Jurkat, Clone E6-1 (cell line): Measurements from ENCODE around the gene RHEBL1. TPM values are rescaled to one million over a fixed set of nuclear protein-coding genes. Genes with fewer than 3 reads are reported as not detected.
A peak's percentile ranks its signal among the peaks of the same experiment; 100 is the strongest.

Source experiments
- DNase-seq: peaks from one replicate; pipeline ENCODE4 v3.0.0-alpha.2; 2011; ENCODE audit warnings: low read depth, low spot score
- H3K4me3 ChIP-seq: 2 replicates; pipeline ENCODE4 v1.5.1; 2011; ENCODE audit warnings: mild to moderate bottlenecking, low read length, control low read depth, moderate library complexity
- polyA plus RNA-seq: library from polyadenylated mRNA; unstranded; fragments of >200 nt; gene quantifications from one replicate; pipeline ENCODE4 v1.2.1, GENCODE V29; 2012; ENCODE audit warnings: missing spikeins; ENCODE audit not compliant: insufficient read length, insufficient read depth

The RHEBL1 gene
- 12.9 TPM for polyA plus RNA-seq

DNA sequence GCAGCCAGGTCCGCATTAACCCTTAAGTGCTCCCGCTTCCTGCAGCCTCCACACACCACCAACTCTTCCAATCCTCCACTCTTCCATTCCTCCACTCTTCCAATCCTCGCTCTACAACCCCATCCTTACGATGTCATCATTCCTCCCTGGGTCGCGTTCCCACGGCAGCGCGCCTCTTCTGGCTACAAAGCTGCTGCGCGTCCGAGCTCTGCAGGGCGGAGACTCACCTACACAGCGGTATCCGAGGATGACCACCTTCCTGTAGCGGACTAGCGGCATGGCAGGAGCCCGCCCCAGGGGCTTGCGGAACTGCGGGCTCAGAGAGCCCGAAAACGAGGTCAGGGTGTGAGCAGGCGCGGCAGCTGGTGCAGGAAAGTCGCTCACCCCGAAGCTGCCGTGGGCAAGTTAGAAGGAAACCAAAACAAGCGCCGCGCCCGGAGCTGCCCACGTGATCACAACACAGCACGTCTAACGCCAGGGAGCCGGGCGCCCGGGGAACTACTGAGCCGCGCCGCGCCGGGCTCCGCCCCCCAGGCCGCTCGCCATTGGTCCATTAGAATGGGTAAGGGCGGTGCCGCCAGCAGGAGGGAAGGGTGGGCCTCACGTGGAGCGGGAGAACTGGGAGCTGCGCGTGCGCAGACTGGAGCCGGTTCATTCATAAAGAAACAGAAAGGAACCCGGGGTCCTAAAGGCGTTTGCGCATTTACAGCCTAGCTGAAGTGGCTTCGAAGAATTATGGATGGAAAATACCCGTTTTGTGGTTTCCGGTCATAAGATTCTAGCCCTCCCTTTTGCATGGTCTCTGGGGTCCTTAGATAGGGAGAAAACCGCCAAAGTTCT, at the start of gene RHEBL1:
RHEBL1 (minus strand) TSS at position 473 of the 840 bp plus-strand sequence; CDS start at position 279, 194 bp downstream.
- peak; percentile 96 for DNase-seq
- H3K4me3 ChIP-seq, result peak within 1 kb of the TSS; percentile 91

DNA sequence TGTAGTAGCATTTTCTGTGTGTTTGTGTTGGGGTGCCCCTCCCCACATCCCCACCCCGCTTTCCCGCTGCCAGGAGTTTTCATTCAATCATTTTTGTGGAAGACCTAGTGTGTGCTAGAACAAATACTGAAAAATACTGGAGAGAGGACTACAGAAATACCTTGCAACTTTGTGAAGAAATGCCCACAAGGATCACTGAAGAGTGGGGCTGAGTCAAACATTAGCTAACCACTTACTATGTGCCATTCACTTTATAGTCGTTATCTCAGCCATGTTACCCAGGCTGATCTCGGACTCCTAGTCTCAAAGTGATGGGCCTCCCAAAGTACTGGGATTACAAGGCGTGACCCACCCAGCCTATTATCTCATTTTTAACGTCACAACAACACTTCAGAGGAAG, 41.4 kb upstream of the RHEBL1 start:
- H3K4me3 ChIP-seq, result peak overlapping the region; percentile 88
- no peak for DNase-seq

DNA sequence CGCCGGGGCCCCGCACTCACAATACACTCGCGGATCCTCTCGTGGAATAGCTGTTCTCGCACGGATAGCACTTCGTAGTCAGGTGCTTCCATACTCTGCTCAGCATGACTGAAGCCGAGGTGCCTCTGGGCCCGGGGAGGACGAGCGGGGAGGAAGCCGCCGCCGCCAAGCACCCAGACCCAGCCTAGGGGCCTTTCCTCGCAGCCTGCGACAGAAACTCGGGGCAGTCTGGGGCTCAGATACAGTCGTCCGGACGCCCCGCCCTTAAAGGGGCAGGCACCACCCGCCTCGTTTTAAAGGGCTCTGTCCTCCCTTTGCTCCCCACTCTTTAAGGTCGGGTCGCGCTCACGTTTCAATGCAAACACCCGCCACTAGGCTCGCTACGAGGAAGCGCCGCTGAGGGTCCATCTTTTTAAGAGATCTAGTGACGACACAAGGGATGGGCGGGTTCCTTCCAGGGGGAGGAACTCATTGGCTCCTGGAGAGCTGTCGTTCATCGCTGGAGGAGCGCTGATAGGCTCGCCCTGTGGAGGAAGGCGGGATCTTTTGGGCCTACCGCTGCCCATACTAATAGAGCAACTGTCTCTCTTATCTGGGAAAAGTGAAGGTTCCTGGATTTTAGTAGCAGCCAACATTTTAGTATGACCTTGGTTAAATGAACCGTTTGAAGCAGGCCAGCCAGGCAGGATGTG, 40.8 kb upstream of the RHEBL1 start, which contains the start of gene LMBR1L:
LMBR1L (minus strand) TSS at position 384 of the 692 bp plus-strand sequence; CDS start at position 92, 292 bp downstream.
- peak; percentile 97 for DNase-seq
- H3K4me3 ChIP-seq, result peak within 1 kb of the TSS; percentile 88

DNA sequence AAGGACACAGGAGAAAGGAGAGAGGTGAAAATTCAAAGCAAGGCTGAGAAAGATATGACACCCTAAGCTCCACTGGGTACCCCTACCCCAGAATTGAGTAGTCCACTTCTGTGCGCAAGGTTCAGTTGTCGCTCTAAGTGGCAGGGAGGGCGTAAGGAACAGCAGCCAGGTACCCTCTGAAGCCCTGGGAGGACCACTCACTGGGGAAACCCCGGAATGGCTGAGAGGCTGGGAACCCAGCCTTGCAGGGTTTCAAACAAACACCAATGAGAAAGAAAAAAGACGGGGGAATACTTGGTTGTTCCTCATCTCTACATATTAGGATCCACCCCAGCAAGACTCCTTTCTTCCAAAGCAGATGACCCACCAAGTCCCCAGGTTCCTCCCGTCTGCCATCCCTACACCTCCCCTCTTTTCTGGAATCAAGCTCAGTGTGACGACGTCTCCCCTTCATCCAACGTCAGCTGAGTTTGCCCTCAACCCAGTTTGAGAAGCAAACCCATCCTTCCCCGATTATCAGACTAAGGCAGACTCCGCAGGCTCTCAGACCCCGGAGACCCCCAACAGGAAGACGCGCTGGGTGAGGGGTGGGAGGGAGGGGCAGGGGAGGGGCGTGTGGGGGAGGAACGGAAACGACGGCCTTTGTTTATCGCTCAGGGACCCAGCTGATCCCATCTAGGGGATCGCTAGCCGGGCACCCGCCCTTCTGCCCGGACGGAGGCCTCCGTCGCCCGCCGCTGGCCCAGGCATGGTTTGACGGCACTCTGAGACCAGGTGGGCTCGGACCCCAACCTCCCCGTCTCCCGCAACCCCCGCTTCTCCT, 40.1 kb upstream of the RHEBL1 start:
- no peak for DNase-seq

DNA sequence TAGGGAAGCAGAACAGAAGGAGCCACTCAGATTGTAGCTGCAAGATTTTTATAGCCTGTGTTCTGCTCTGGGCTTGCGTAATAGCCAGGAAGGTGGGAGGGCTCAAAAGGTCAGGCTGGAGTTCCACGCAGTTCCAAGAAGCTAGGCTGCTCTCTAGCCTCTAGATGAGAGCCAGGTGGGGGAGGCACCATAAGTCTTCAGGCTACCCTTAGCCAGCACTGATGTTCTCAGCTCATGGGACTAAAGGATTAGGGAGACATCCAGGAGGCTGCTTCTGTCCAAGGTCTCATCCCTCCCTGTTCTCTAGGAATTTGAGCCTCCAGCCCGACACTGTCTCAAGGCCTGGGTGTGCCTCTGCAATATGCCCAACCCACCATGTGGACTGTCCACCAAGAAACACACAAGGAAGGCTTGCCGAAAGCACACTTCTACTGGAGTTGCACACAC, 39.2 kb upstream of the RHEBL1 start:
- H3K4me3 ChIP-seq, result no peak overlapping the region
- DNase-seq, result no peak

More for the DNA sequence above, 40.1 kb upstream of the RHEBL1 start:
- H3K4me3 ChIP-seq, result peak overlapping the region; percentile 88

DNA sequence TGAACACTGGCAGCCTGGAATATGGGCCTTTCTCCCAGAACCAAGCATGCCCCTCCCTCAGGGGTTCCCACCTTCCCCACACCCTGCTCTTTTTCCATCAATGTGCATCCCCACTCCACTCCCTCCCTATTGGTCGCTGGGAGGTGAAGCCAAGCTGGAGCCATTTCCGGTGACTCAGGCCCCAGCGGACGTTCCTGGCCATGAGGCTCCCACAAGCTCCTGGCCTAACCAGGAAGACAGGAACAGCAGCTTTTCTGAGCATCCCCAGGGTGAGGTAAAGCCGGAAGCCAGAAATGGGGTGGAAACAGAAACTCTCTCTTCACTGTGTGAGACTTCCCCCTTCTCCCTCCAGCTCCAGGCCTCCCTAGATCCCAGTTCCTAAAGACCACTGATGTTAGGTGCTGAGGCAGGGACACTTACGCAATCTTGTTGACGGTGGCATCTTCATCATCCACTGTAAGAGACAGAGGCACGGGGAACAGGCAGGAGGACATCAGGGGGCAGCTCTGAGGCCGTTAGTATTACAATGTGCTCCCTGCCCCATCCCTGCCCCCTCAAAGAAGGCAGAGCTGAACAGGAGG, 35.8 kb upstream of the RHEBL1 start:
- DNase-seq, result no peak
- no peak overlapping the region for H3K4me3 ChIP-seq

DNA sequence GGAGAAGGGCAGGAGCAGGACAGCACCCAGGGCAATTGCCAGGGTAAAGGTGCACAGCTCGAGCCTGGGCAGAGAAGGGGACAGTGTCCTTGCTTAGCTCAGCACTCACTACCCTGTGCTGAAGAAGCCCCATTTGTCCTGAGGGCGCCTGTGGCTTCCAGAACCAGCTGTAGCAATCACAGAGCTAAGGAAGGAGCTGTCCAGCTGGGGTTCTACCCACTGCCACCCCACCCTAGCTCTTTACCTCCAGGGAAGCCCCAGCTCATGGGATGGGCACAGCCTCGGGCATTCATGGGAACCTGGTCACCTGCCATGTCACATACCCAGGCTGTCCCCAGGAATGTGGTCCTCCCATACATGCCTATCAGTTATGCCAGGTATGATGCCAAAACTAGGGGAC, 35.0 kb upstream of the RHEBL1 start:
- H3K4me3 ChIP-seq, result no peak overlapping the region
- DNase-seq, result no peak

GRCh38 chr12:49100380-49100779, 30.6 kb upstream of the RHEBL1 start:
- H3K4me3 ChIP-seq, result no peak overlapping the region
- DNase-seq, result no peak

DNA sequence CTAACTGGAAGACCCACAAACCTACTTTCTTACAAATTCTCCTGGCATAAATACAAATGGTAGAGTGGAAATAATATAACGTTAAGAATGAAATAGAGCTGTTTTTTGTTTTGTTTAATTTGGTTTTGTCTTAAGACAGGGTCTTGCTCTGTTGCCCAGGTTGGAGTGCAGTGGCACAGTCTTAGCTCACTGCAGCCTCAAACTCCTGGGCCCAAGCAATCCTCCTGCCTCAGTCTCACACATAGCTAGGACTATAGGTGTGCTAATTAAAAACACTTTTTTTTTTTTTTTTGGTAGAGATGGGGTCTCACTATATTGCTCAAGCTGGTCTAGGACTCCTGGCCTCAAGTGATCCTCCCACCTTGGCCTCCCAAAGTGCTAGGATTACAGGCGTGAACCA, 28.9 kb upstream of the RHEBL1 start:
- DNase-seq, result no peak
- H3K4me3 ChIP-seq, result no peak overlapping the region

DNA sequence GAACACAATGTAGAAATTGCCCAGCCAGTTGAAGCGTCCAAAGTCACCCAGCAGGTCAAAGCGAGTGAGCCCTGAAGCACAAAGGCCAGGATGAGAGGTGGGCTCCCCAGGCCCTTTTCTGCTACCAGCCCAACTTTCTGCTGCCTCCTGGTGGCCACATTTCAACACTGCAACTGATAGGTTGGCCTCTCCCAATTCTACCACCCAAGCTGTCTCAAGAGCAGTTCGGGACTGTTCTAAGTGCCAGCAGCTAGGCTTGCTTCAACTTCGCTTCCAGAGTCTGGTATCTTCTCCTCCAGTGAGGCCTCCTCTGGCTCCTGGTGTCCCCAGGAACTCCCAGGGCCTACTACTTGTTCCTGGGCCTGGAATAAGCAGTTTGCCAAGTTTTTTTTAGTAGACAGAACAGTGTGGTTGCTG, 28.3 kb upstream of the RHEBL1 start:
- no peak overlapping the region for H3K4me3 ChIP-seq
- DNase-seq, result peak; percentile 43

- H3K4me3 ChIP-seq, result no peak overlapping the region
- DNase-seq, result no peak
Measured at GRCh38 chr12:49097381-49097780, 27.6 kb upstream of the RHEBL1 start.

DNA sequence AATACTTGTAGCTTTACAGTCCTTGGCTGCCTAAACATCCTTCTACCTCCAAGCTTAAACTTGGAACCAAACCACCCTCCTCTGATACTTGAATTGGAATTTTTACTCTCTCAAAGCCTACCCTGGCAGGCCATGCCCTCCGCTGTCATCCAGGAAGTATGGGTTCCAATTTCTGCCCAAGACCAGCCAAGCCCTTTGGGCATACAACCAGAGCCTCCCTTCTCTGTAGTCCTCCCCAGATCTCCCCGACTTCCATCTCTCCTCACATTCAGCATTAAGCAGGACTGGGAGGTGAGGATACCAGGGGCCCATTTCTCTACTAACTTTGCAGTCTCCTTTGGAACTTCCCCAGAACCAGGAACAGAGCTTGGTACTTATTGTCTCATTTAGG, 25.2 kb upstream of the RHEBL1 start:
- DNase-seq, result no peak
- no peak overlapping the region for H3K4me3 ChIP-seq

DNA sequence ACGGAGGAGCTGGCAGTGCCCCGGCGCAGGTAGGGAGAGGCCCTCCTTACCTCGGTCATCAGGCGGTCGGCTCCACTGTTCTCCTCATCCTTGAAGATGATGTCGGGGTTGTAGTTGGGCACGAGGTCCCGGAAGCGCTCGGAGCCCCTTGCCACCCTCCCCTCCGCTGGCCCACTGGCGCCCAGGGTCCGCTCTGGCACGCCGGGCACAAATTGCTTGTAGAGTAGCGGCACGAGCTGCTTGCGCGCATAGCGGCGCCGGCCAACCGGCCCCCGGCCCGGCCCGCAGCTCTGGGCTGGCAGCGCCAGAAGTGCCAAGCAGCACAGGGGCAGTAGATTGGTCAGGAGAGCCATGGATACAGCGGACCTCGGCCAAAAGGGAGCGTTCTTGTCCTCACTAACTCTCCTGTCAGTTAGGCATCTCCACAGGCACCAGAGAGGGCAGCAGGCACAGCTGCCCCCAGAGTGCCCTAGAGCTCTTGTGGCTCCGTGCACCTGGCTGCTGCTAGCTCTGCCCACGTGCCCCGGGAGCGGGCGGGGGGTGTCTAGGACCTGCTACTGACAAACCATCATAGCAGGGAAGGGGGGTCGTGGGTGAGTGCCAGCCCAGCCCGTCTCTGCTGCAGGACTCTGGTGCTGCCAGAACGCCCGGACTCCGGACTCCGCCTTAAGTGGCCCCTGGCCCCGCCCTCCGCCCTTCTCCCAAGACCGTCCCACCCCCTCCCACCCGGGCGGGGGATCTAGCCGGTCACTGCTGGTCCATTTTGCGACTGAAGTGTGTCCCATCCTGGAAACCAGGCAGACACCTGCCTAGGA, 24.6 kb upstream of the RHEBL1 start, which contains the start of gene DHH:
DHH (minus strand) TSS at position 642 of the 815 bp plus-strand sequence; CDS start at position 353, 289 bp downstream.
- no peak for DNase-seq
- H3K4me3 ChIP-seq, result no peak within 1 kb of the TSS

DNA sequence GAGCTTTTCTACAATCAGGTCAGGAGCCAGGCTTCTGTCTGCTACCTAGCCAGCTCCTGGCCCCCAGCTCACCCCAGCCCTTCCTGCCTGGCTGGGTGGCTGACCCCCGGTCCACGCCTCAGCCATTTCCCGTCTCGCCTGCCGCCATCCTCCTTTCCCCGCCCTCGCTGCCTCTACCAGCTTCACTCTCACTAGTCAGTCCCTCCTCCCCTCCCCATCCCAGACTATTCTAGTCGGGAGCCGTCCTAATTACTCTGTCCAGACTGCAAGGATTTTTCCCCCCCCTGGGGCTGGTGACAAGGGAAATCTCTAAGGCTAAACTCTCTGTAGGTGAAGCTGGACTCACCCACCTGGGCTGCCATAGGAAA, 24.0 kb upstream of the RHEBL1 start:
- H3K4me3 ChIP-seq, result no peak overlapping the region
- no peak for DNase-seq

DNA sequence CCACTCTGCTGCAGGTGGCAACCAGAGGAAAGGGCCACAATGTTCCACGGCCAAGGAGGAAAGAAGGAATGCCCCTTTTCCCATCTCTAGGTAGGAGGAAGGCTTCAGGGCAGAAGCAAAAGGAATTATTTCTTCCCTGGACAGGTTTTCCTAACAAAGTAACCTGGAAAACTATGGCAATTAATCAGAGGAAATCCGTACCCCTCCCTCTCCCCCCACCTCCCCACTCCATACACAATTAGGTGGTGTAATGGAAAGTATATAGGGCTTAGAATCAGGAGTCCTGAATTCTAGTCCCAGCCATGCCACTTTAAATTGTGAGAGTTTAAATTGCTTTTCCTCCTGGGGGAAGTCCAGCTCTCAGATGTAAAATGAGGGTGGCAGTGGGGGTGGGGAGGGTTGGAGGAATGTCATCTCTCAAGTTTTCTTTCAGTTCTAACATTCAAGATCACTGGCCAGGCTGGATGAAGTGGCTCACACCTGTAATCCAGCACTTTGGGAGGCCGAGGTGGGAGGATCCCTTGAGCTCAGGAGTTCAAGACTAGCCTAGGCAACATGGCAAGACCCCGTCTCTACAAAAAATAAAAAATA, 23.1 kb upstream of the RHEBL1 start:
- DNase-seq, result no peak
- no peak overlapping the region for H3K4me3 ChIP-seq

GRCh38 chr12:49092086-49092815, 22.5 kb upstream of the RHEBL1 start:
- no peak for DNase-seq
- H3K4me3 ChIP-seq, result no peak overlapping the region

- no peak overlapping the region for H3K4me3 ChIP-seq
- DNase-seq, result no peak
Measured at GRCh38 chr12:49091836-49092085, 22.0 kb upstream of the RHEBL1 start.
